Neutrophil (primary cell): ENCODE measurements around the gene NHERF2.

Source experiments
- H3K27ac ChIP-seq: fragments of 200-600 bp; sonication (generic); 2 replicates; pipeline ENCODE4 v1.5.1; 2016; ENCODE audit warnings: mild to moderate bottlenecking, moderate library complexity
- H3K27me3 ChIP-seq: fragments of 200-600 bp; sonication (generic); 2 replicates; pipeline ENCODE4 v1.6.0; 2016; ENCODE audit warnings: mild to moderate bottlenecking
- H3K36me3 ChIP-seq: fragments of 200-600 bp; sonication (generic); 2 replicates; pipeline ENCODE4 v1.5.1; 2017
- H3K4me1 ChIP-seq, 2 experiments: fragments of 200-600 bp in 1 of 2; sonication (generic) in 1 of 2; 1 replicate in 1 of 2; 2 replicates in 1 of 2; pipeline versions ENCODE4 v1.5.1 to v1.6.1; 2013 to 2016; ENCODE audit warnings: low read depth in 1 of 2, low read length in 1 of 2, mild to moderate bottlenecking in 1 of 2, moderate library complexity in 1 of 2; ENCODE audit not compliant: control insufficient read depth in 1 of 2, insufficient read depth in 1 of 2
- H3K4me3 ChIP-seq, 2 experiments: fragments of 200-600 bp in 1 of 2; sonication (generic) in 1 of 2; 1 replicate in 1 of 2; 2 replicates in 1 of 2; pipeline ENCODE4 v1.5.1; 2013 to 2016; ENCODE audit warnings: low read depth in 1 of 2, low read length in 1 of 2, mild to moderate bottlenecking in 1 of 2, moderate library complexity in 1 of 2
- H3K9me3 ChIP-seq: fragments of 200-600 bp; sonication (generic); 2 replicates; pipeline ENCODE4 v1.5.1; 2016
- CTCF ChIP-seq: fragments of 200-600 bp; sonication (generic); IDR thresholded peaks from 2 replicates; pipeline ENCODE4 v1.5.1; 2016; ENCODE audit warnings: antibody characterized with exemption

The NHERF2 gene

GRCh38 chr16:2037115-2037514 lies 10.4 kb downstream of the NHERF2 start:
- no peak for TF ChIP-seq CTCF
- peaks cover 0 to 10% of the 10 kb centered on the region in 2 experiments for H3K4me1 ChIP-seq
- H3K4me3 ChIP-seq = no peak overlapping the region
- no peaks in the 10 kb centered on the region for H3K36me3 ChIP-seq
- H3K27ac ChIP-seq = no peak overlapping the region
- H3K27me3 ChIP-seq = peaks cover 26% of the 10 kb centered on the region
- no peaks in the 10 kb centered on the region for H3K9me3 ChIP-seq

GRCh38 chr16:2037647-2038381 lies 11.1 kb downstream of the NHERF2 start:
- H3K9me3 ChIP-seq = no peaks in the 10 kb centered on the region
- no peak overlapping the region for H3K4me3 ChIP-seq
- peaks cover 19% of the 10 kb centered on the region for H3K27me3 ChIP-seq
- no peak overlapping the region for H3K27ac ChIP-seq
- H3K36me3 ChIP-seq = no peaks in the 10 kb centered on the region
- peaks cover 0 to 10% of the 10 kb centered on the region in 2 experiments for H3K4me1 ChIP-seq
- no peak for TF ChIP-seq CTCF

- no peak overlapping the region for H3K27ac ChIP-seq
- H3K4me1 ChIP-seq = peaks cover 0 to 4% of the 10 kb centered on the region in 2 experiments
- H3K27me3 ChIP-seq = peaks cover 13% of the 10 kb centered on the region
- TF ChIP-seq CTCF = no peak
- H3K4me3 ChIP-seq = no peak overlapping the region
- H3K9me3 ChIP-seq = no peaks in the 10 kb centered on the region
- no peaks in the 10 kb centered on the region for H3K36me3 ChIP-seq
Measured at GRCh38 chr16:2038382-2039231, 11.9 kb downstream of the NHERF2 start.

GRCh38 chr16:2039274-2040031 lies 12.8 kb downstream of the NHERF2 start:
- Histone ChIP-seq H3K4me1 (no peaks in the 10 kb centered on the region), H3K27me3 (peaks cover 15% of the 10 kb centered on the region), H3K27ac (no peak overlapping the region), H3K36me3 (no peaks in the 10 kb centered on the region), H3K4me3 (no peak overlapping the region), H3K9me3 (no peaks in the 10 kb centered on the region)
- no peak for TF ChIP-seq CTCF

GRCh38 chr16:2040041-2040786 lies 13.5 kb downstream of the NHERF2 start:
- Histone ChIP-seq H3K27me3 (peaks cover 14% of the 10 kb centered on the region), H3K36me3 (no peaks in the 10 kb centered on the region), H3K4me3 (no peak overlapping the region), H3K27ac (no peak overlapping the region), H3K9me3 (no peaks in the 10 kb centered on the region), H3K4me1 (no peaks in the 10 kb centered on the region)
- no peak for TF ChIP-seq CTCF
